Activated CD4-positive, alpha-beta T cell treated with anti-CD3 and anti-CD28 coated beads for 36 hours (primary cell): ENCODE measurements around the gene NAB2. TPM values are rescaled to one million over a fixed set of nuclear protein-coding genes. Genes with fewer than 3 reads are reported as not detected.
A peak's percentile ranks its signal among the peaks of the same experiment; 100 is the strongest.

Source experiments
- ATAC-seq: fragments of 200-7000 bp; cut with Tn5 transposase; one replicate; pipeline ENCODE4 v1.10.0; 2021; ENCODE audit warnings: mild to moderate bottlenecking, moderate library complexity
- CTCF ChIA-PET: fragments of 350-600 bp; sonication (Branson Sonifier 250); formaldehyde crosslinking; loops from one replicate; lab custom pipeline; 2021; ENCODE audit warnings: antibody characterized with exemption; lab: Charles Lee
- POLR2A ChIA-PET: fragments of 350-600 bp; sonication (Branson Sonifier 250); formaldehyde crosslinking; loops from one replicate; lab custom pipeline; 2021; ENCODE audit warnings: antibody characterized with exemption, inconsistent platforms; lab: Charles Lee
- DNase-seq: peaks from one replicate; pipeline ENCODE4 v3.0.0-alpha.2; 2020
- H3K27ac Mint-ChIP-seq: one replicate; pipeline ENCODE4 v1.8.0; 2021; ENCODE audit warnings: mixed read lengths
- H3K27me3 Mint-ChIP-seq: one replicate; pipeline ENCODE4 v1.8.0; 2021; ENCODE audit warnings: mixed read lengths
- H3K36me3 Mint-ChIP-seq: one replicate; pipeline ENCODE4 v1.8.0; 2021; ENCODE audit warnings: low read depth, mixed read lengths
- H3K4me1 Mint-ChIP-seq: one replicate; pipeline ENCODE4 v1.8.0; 2021; ENCODE audit warnings: mixed read lengths
- H3K4me3 Mint-ChIP-seq: one replicate; pipeline ENCODE4 v1.8.0; 2021; ENCODE audit warnings: mild to moderate bottlenecking, moderate library complexity, mixed read lengths
- H3K9me3 Mint-ChIP-seq: one replicate; pipeline ENCODE4 v1.8.0; 2021; ENCODE audit warnings: low read depth, mixed read lengths
- intact Hi-C, 2 experiments: fragments of 100-400 bp; cut with DNase I in 1 of 2; cut with micrococcal nuclease in 1 of 2; formaldehyde crosslinking; loops; one replicate each; pipeline versions ENCODE4 v1.14.2 to v1.15.1; 2022 to 2024; cut with DNase I, micrococcal nuclease
- total RNA-seq, 2 experiments: library from RNA; stranded (reverse); gene quantifications; one replicate each; pipeline ENCODE4 v1.2.3, GENCODE V29; 2021

The NAB2 gene
- total RNA-seq, 2 experiments from 2014 or later, result 46.8 to 48.6 TPM

DNA sequence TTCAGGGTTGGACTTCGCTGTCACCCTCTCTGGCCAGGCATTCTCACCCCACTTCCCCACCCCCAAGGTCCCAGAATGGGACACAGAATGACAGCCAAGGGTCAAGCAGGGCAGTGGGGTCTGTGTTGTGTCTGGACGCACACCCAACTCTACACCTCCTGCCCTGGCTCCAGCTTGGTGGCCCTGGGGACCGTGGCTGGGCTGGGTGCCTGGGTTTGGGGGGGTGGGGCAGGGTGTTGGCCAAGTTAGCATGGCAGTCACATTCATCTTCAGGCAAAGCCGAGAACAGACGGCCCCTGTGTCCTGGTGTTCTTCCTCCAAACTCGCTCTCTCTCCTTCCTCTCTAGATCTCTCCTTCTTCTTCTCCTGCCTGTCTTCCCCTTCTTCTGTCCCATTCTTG lies 45.0 kb downstream of the NAB2 start:
- intact Hi-C loops, result no loop called here

DNA sequence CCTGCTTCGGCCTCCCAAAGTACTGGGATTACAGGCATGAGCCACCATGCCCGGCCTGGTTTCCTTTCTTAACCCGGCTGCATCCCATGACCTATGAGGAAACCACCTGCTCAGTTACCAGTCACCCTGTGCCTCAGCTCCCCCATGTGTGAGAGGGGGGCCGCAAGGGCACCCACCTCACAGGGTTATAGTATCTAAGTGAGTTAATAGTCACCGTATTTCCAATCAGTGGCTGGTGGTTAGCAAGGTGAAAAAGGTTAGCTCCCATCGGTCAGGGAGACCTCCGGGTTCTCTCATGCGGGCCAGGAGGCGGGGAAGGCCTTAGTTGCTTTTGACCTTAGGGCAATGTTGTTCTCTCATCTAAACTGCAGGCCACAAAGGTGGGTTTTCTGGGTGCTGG lies 46.0 kb downstream of the NAB2 start:
- CTCF ChIA-PET, result interaction anchor here (0.7 kb wide), 1 partner anchor 51 kb away, joined by 3 read pairs; no protein-coding TSS in a partner anchor

More for the DNA sequence above, 45.0 kb downstream of the NAB2 start:
- DNase-seq (no peak), ATAC-seq (no peak)
- H3K4me3 Mint-ChIP-seq, result no peak overlapping the region
- H3K4me1 Mint-ChIP-seq, result peaks cover 14% of the 10 kb centered on the region
- ChIA-PET POLR2A (no interaction called here), CTCF (interaction anchor here (0.5 to 1.3 kb wide), 3 partner anchors 48 to 111 kb away, joined by 3 to 4 read pairs (median 4); no protein-coding TSS in a partner anchor)
- no peaks in the 10 kb centered on the region for H3K9me3 Mint-ChIP-seq
- H3K27me3 Mint-ChIP-seq, result no peaks in the 10 kb centered on the region
- H3K27ac Mint-ChIP-seq, result no peak overlapping the region
- no peaks in the 10 kb centered on the region for H3K36me3 Mint-ChIP-seq

DNA sequence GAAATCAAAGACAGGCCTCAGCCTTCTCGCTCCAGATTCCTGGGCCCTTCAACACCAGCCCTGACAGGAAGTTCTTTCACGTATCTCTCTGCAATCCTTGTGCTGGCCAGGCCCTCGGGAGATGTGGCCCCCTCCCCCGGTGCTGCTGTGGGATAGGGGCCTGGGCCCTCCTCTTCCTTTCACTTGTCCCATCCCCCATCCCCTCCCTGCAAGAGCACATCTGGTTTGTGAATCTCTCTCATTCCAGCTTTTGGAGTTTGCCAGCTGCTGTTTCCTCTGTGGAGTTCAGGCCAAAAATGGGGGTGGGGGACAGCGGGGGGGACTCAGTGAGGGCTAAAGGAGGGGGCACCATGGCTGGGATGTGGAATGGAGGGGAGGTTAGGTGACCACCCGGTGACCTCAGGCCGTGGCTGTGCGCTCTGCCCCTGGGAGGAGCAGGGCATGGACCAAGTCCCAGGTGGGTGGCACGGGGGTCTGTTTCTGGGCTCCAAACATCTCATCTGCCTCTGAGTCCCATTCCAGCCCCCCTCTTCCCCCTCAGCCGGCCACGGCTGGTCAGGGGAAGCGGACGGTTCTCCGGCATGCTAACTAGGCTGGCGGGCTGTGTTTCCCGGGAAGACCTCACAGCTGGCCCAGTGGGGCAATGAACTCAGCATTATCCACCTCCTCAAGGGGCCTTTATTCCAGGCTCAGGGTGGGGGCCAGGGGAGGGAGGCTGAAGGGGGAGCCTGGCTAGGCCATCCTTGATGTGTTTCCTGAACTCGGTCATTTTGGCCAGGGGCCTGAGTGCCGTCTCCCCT lies 46.8 kb downstream of the NAB2 start:
- H3K27me3 Mint-ChIP-seq, result no peaks in the 10 kb centered on the region
- no peaks in the 10 kb centered on the region for H3K9me3 Mint-ChIP-seq
- ATAC-seq (no peak), DNase-seq (no peak)
- POLR2A ChIA-PET, result no interaction called here
- no peak overlapping the region for H3K4me3 Mint-ChIP-seq
- H3K36me3 Mint-ChIP-seq, result no peaks in the 10 kb centered on the region
- CTCF ChIA-PET, result interaction anchor here (0.9 kb wide), 1 partner anchor 40 kb away, joined by 3 read pairs; no protein-coding TSS in a partner anchor
- intact Hi-C loops, result no loop called here
- peaks cover 3% of the 10 kb centered on the region for H3K4me1 Mint-ChIP-seq
- H3K27ac Mint-ChIP-seq, result no peak overlapping the region

More for the DNA sequence above, 46.0 kb downstream of the NAB2 start:
- DNase-seq (no peak), ATAC-seq (no peak)
- H3K4me1 Mint-ChIP-seq, result peaks cover 9% of the 10 kb centered on the region
- no peak overlapping the region for H3K27ac Mint-ChIP-seq
- no peaks in the 10 kb centered on the region for H3K9me3 Mint-ChIP-seq
- H3K4me3 Mint-ChIP-seq, result no peak overlapping the region
- no peaks in the 10 kb centered on the region for H3K27me3 Mint-ChIP-seq
- no peaks in the 10 kb centered on the region for H3K36me3 Mint-ChIP-seq
- POLR2A ChIA-PET, result no interaction called here
- intact Hi-C loops, result no loop called here

- no peaks in the 10 kb centered on the region for H3K27me3 Mint-ChIP-seq
- no peak overlapping the region for H3K27ac Mint-ChIP-seq
- H3K9me3 Mint-ChIP-seq, result no peaks in the 10 kb centered on the region
- intact Hi-C loops, result no loop called here
- DNase-seq (no peak), ATAC-seq (no peak)
- no peaks in the 10 kb centered on the region for H3K4me1 Mint-ChIP-seq
- CTCF ChIA-PET, result no interaction called here
- no peaks in the 10 kb centered on the region for H3K36me3 Mint-ChIP-seq
- POLR2A ChIA-PET, result no interaction called here
- H3K4me3 Mint-ChIP-seq, result no peak overlapping the region
Observed at GRCh38 chr12:57138526-57139272, 49.8 kb downstream of the NAB2 start.

- ChIA-PET POLR2A (no interaction called here), CTCF (interaction anchor here (1.5 kb wide), 1 partner anchor 16 kb away, joined by 5 read pairs; no protein-coding TSS in a partner anchor)
- Mint-ChIP-seq H3K36me3 (no peaks in the 10 kb centered on the region), H3K4me3 (no peak overlapping the region), H3K9me3 (no peaks in the 10 kb centered on the region), H3K27me3 (no peaks in the 10 kb centered on the region), H3K27ac (no peak overlapping the region), H3K4me1 (no peaks in the 10 kb centered on the region)
- intact Hi-C loops, result no loop called here
- ATAC-seq, result no peak
- DNase-seq, result no peak
Observed at GRCh38 chr12:57139796-57140649, 51.1 kb downstream of the NAB2 start.

DNA sequence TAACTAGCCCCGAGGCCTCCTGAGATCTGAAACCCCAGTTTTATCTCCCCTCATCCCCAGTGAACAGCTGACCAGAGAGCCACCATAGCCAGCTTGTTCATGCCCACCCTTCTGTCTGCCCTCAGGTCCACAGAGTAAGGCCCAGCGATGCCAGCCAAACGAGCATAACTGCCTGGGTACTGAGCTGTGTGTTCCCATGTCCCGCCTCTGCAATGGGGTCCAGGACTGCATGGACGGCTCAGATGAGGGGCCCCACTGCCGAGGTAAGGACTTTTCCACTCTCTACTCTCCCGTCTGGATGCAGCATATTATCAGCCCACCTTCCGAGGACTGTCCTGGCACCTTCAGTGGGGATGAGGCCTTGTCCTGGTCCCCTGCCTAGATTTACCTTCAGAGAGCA lies 52.3 kb downstream of the NAB2 start:
- intact Hi-C loops, result no loop called here
- no peak for DNase-seq
- Mint-ChIP-seq H3K9me3 (no peaks in the 10 kb centered on the region), H3K27ac (no peak overlapping the region), H3K4me3 (no peak overlapping the region), H3K36me3 (no peaks in the 10 kb centered on the region), H3K4me1 (no peaks in the 10 kb centered on the region), H3K27me3 (no peaks in the 10 kb centered on the region)
- no peak for ATAC-seq
- ChIA-PET POLR2A (no interaction called here), CTCF (interaction anchor here (0.8 to 0.9 kb wide), 2 partner anchors 15 to 34 kb away, joined by 4 to 5 read pairs; no protein-coding TSS in a partner anchor)

DNA sequence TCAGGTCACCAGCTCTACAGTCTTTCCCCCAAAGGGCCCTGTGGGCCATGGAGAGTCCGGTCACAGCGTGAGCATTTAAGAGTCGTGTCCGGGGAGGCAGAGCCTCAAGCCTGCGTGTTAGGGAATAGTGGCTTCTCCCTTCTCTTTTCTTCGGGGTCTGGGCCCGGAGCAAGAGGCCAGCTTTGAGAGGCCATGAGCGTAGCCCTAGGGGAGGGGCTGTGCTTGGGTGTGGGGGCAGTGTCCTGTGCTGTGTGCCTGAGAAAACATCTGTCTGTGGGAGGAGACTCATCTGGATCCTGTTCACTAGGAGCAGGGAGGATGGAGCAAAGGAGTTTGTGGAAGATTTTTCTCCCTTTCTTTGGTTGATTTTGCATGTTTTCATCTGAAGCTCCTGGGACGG lies 53.2 kb downstream of the NAB2 start:
- DNase-seq (no peak), ATAC-seq (no peak)
- H3K27me3 Mint-ChIP-seq, result no peaks in the 10 kb centered on the region
- no peak overlapping the region for H3K27ac Mint-ChIP-seq
- CTCF ChIA-PET, result interaction anchor here (0.7 to 0.9 kb wide), 3 partner anchors 16 to 33 kb away, joined by 3 to 5 read pairs (median 4); no protein-coding TSS in a partner anchor
- H3K4me1 Mint-ChIP-seq, result no peaks in the 10 kb centered on the region
- intact Hi-C loops, result no loop called here
- POLR2A ChIA-PET, result no interaction called here
- no peaks in the 10 kb centered on the region for H3K9me3 Mint-ChIP-seq
- no peak overlapping the region for H3K4me3 Mint-ChIP-seq
- H3K36me3 Mint-ChIP-seq, result no peaks in the 10 kb centered on the region

GRCh38 chr12:57142727-57143126 lies 53.8 kb downstream of the NAB2 start:
- ATAC-seq, result no peak
- Mint-ChIP-seq H3K4me3 (no peak overlapping the region), H3K36me3 (no peaks in the 10 kb centered on the region), H3K27ac (no peak overlapping the region), H3K4me1 (no peaks in the 10 kb centered on the region), H3K9me3 (no peaks in the 10 kb centered on the region), H3K27me3 (no peaks in the 10 kb centered on the region)
- ChIA-PET CTCF (interaction anchor here (1.2 to 1.4 kb wide), 2 partner anchors 18 to 40 kb away, joined by 3 to 4 read pairs; no protein-coding TSS in a partner anchor), POLR2A (no interaction called here)
- intact Hi-C loops, result no loop called here
- DNase-seq, result no peak

GRCh38 chr12:57143454-57143853 lies 54.5 kb downstream of the NAB2 start:
- no peaks in the 10 kb centered on the region for H3K36me3 Mint-ChIP-seq
- ChIA-PET CTCF (interaction anchor here (1.2 to 1.4 kb wide), 2 partner anchors 19 to 40 kb away, joined by 3 to 4 read pairs; no protein-coding TSS in a partner anchor), POLR2A (no interaction called here)
- no peak overlapping the region for H3K27ac Mint-ChIP-seq
- ATAC-seq (peak; percentile 55), DNase-seq (no peak)
- H3K4me3 Mint-ChIP-seq, result no peak overlapping the region
- H3K27me3 Mint-ChIP-seq, result no peaks in the 10 kb centered on the region
- H3K4me1 Mint-ChIP-seq, result no peaks in the 10 kb centered on the region
- intact Hi-C loops, result no loop called here
- H3K9me3 Mint-ChIP-seq, result no peaks in the 10 kb centered on the region
